Myometrial cell (primary cell): ENCODE measurements around the gene ZNF574. TPM values are rescaled to one million over a fixed set of nuclear protein-coding genes. Genes with fewer than 3 reads are reported as not detected.

ENCODE experiments used
- total RNA-seq: library from RNA; depleted of rRNA; stranded (reverse); fragments of >200 nt; gene quantifications from 2 replicates; pipeline ENCODE4 v1.2.3, GENCODE V29; 2015

Gene ZNF574, protein sequence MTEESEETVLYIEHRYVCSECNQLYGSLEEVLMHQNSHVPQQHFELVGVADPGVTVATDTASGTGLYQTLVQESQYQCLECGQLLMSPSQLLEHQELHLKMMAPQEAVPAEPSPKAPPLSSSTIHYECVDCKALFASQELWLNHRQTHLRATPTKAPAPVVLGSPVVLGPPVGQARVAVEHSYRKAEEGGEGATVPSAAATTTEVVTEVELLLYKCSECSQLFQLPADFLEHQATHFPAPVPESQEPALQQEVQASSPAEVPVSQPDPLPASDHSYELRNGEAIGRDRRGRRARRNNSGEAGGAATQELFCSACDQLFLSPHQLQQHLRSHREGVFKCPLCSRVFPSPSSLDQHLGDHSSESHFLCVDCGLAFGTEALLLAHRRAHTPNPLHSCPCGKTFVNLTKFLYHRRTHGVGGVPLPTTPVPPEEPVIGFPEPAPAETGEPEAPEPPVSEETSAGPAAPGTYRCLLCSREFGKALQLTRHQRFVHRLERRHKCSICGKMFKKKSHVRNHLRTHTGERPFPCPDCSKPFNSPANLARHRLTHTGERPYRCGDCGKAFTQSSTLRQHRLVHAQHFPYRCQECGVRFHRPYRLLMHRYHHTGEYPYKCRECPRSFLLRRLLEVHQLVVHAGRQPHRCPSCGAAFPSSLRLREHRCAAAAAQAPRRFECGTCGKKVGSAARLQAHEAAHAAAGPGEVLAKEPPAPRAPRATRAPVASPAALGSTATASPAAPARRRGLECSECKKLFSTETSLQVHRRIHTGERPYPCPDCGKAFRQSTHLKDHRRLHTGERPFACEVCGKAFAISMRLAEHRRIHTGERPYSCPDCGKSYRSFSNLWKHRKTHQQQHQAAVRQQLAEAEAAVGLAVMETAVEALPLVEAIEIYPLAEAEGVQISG
- total RNA-seq: 10.6 and 10.7 TPM in 2 replicates

DNA sequence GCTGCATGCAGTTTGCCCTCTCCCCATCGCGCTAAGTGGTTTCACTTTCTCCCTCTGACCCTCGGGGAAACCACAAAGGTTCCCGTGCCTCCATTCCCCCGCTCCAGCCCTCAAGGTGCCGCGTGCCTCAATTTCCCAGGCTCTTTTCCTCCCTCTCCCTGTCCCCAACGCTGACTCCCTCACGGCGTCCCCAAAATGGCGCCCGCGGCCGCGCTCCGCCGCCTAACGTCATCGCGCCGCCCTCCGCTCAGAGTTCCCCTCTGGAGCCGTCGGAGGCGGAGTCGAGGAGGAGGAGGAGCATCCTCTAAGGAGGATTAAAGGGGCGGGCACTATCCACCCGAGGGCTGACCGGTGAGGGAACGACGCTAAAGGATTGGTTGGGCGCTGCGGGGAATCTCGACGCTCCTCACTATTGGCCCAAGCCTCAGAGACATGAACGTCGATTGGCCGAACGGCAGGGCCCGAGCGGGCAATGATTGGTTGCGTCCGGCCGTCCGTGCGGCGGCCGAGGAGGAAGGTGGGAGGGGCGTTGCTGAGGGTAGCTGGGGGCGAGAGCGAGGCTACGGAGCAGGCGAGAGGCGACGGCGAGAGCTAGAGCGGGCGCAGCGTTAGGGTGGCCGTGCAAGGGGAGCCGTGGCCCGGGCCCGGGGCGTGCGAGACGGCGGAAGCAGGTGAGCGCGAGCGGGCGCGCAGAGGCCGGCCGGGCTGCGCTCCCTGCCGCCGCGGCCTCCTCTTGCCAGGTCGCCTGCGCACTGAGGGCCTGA is at the start of gene ZNF574:
TSS of gene ZNF574 (plus strand) at position 551 of the 764 bp plus-strand sequence. CDS start 2,441 bp downstream, outside the sequence.

DNA sequence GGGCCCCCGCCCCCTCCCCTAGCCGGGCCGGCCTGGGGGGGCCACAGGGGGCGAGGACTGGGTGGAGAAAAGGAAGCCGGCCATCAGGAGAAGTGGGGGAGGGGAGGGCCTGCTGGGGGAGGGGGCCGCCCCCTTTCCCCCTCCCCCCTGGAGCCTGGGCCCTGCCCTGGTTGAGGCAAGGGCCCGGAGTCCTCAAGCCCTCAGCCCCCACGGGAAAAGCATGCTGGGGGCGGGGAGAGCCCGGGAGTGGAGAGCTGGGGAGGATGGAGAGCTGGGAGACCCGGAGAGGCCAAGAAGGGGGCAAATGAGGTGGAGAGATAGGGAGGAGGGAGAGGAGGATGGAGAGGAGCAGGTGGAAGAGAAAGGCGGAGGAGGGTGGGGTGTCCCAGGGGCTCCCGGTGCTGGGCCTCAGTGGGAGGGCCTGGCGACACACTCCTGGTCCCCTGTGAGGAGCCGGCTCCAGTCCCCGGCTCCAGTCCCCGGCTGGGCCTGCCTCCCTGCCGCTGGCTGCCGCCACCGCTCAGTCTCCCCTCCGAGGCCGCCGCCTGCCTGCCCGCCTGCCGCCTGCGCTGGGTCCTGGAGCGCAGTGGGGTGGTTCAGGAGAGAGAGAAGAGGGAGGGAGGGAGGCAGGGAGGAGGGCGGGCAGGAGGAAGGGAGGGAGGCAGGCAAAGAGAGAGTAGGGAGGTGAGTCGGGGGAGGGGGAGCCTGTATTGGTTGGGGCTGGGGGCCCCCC is 6.2 kb upstream of the ZNF574 start, which contains the start of gene GRIK5:
TSS of gene GRIK5 (minus strand) at position 588 of the 733 bp plus-strand sequence. CDS start 4,436 bp downstream, outside the sequence.

Other genes starting within 250 kb of the ZNF574 start
- not detected in 2 replicates for gene LYPD4, start 231.5 kb upstream of the ZNF574 start, total RNA-seq
- gene DMRTC2, start 231.1 kb upstream of the ZNF574 start, total RNA-seq: not detected in 2 replicates
- 929 and 2,881 TPM in 2 replicates for gene RPS19, start 215.9 kb upstream of the ZNF574 start, total RNA-seq
- 0.35 TPM in 1 of 2 replicates, not detected in the other for gene CD79A, start 198.9 kb upstream of the ZNF574 start, total RNA-seq
- gene ARHGEF1, start 193.0 kb upstream of the ZNF574 start, total RNA-seq: 63.7 and 69.3 TPM in 2 replicates
- gene ERFL, start 147.7 kb upstream of the ZNF574 start, total RNA-seq: not detected in 2 replicates
- gene RABAC1, start 116.8 kb upstream of the ZNF574 start, total RNA-seq: 300 and 373 TPM in 2 replicates
- 0.29 and 0.89 TPM in 2 replicates for gene ATP1A3, start 81.9 kb upstream of the ZNF574 start, total RNA-seq
- gene GRIK5, start 6.0 kb upstream of the ZNF574 start, total RNA-seq: not detected in 2 replicates
- gene POU2F2, start 56.3 kb downstream of the ZNF574 start, total RNA-seq: under 0.01 and 0.18 TPM in 2 replicates
- 22.0 and 35.2 TPM in 2 replicates for gene DEDD2, start 141.5 kb downstream of the ZNF574 start, total RNA-seq
- gene ZNF526, start 144.1 kb downstream of the ZNF574 start, total RNA-seq: 5.8 TPM in 2 replicates
- gene GSK3A, start 166.4 kb downstream of the ZNF574 start, total RNA-seq: 14.7 and 16.4 TPM in 2 replicates
- gene ERF, start 179.0 kb downstream of the ZNF574 start, total RNA-seq: 34.0 and 37.2 TPM in 2 replicates
- gene CIC, start 193.1 kb downstream of the ZNF574 start, total RNA-seq: 28.5 and 34.0 TPM in 2 replicates
- gene PRR19, start 226.0 kb downstream of the ZNF574 start, total RNA-seq: 3.2 TPM in 1 of 2 replicates, not detected in the other
- 44.4 and 55.8 TPM in 2 replicates for gene PAFAH1B3, start 226.5 kb downstream of the ZNF574 start, total RNA-seq
- under 0.01 TPM in 1 of 2 replicates, not detected in the other for gene TMEM145, start 237.1 kb downstream of the ZNF574 start, total RNA-seq
- 13.3 and 18.5 TPM in 2 replicates for gene MEGF8, start 249.5 kb downstream of the ZNF574 start, total RNA-seq